HCT116 (cell line): ENCODE data around the gene CUL9. TPM values are rescaled to one million over a fixed set of nuclear protein-coding genes. Genes with fewer than 3 reads are reported as not detected.

Experiments used
- ATAC-seq: fragments of 200-7000 bp; cut with Tn5 transposase; 2 replicates; pipeline ENCODE4 v1.9.1; 2020; ENCODE audit warnings: mild to moderate bottlenecking, moderate library complexity
- BruUV-seq: library from RNA; stranded (reverse); fragments of 400-500 nt; replicated peaks from 2 replicates; lab custom pipeline; 2021; lab: Mats Ljungman, UMichigan
- CTCF ChIA-PET: fragments of 300-600 bp; sonication (Branson Sonifier 250); formaldehyde crosslinking; loops from one replicate; lab custom pipeline; 2021; ENCODE audit warnings: antibody characterized with exemption; lab: Charles Lee
- POLR2A ChIA-PET: fragments of 300-600, 350-600 bp; sonication (Branson Sonifier 250); formaldehyde crosslinking; loops from one replicate; lab custom pipeline; 2021; ENCODE audit warnings: antibody characterized with exemption; lab: Charles Lee
- RAD21 ChIA-PET, 2 experiments: fragments of 300-600 bp; sonication (Branson Sonifier 250); formaldehyde crosslinking; loops; one replicate each; lab custom pipeline; 2023; ENCODE audit warnings: low total read pairs in 2 of 2; ENCODE audit not compliant: uncharacterized antibody in 2 of 2, unreplicated experiment in 2 of 2, low non-redundant PET in 1 of 2; lab: Charles Lee
- DNase-seq: peaks from one replicate; pipeline ENCODE4 v3.0.0-alpha.2; 2010; ENCODE audit warnings: low read depth, low spot score
- H2AFZ ChIP-seq: fragments of 200-600 bp; shearing (Covaris generic), sonication (generic); 2 replicates; pipeline ENCODE4 v1.6.1; 2017; ENCODE audit warnings: low read depth, mixed run types, mixed read lengths, antibody characterized with exemption, low read length; ENCODE audit not compliant: poor library complexity, severe bottlenecking
- H3K27ac ChIP-seq: 2 replicates; pipeline ENCODE4 v1.5.1; 2012; ENCODE audit warnings: low read depth, low read length
- H3K27me3 ChIP-seq: fragments of 200-600 bp; sonication (generic); 2 replicates; pipeline ENCODE4 v1.6.1; 2016; ENCODE audit warnings: mixed run types, low read length, mixed read lengths; ENCODE audit not compliant: insufficient read depth
- H3K36me3 ChIP-seq, 2 experiments: fragments of 200-500 bp in 1 of 2; fragments of 200-600 bp in 1 of 2; sonication (Bioruptor generic) in 1 of 2; sonication (generic) in 1 of 2; 2 replicates each; pipeline versions ENCODE4 v1.5.1 to v1.6.1; 2014 to 2016; ENCODE audit warnings: low read length in 2 of 2, inconsistent platforms in 1 of 2, mixed read lengths in 1 of 2, mixed run types in 1 of 2; ENCODE audit not compliant: insufficient read depth in 2 of 2, control insufficient read depth in 1 of 2
- H3K4me1 ChIP-seq, 2 experiments: fragments of 200-600 bp in 1 of 2; sonication (generic) in 1 of 2; 2 replicates each; pipeline versions ENCODE4 v1.5.1 to v1.6.1; 2012 to 2017; ENCODE audit warnings: low read length in 2 of 2, inconsistent platforms in 1 of 2, mild to moderate bottlenecking in 1 of 2, mixed read lengths in 1 of 2, mixed run types in 1 of 2, moderate library complexity in 1 of 2; ENCODE audit not compliant: insufficient read depth in 2 of 2, control insufficient read depth in 1 of 2
- H3K4me2 ChIP-seq: fragments of 200-600 bp; sonication (generic); 2 replicates; pipeline ENCODE4 v1.6.1; 2017; ENCODE audit warnings: mixed run types, low read length, mixed read lengths
- H3K4me3 ChIP-seq, 2 experiments: fragments of 200-600 bp in 1 of 2; sonication (generic) in 1 of 2; replicated peaks in 1 of 2; 2 replicates each; pipeline ENCODE4 v1.5.1; 2011 to 2016; ENCODE audit warnings: low read length in 2 of 2, control low read depth in 1 of 2, low read depth in 1 of 2, mild to moderate bottlenecking in 1 of 2, mixed read lengths in 1 of 2, mixed run types in 1 of 2
- H3K79me2 ChIP-seq: fragments of 200-600 bp; sonication (generic); 2 replicates; pipeline ENCODE4 v1.6.1; 2017; ENCODE audit warnings: mild to moderate bottlenecking, mixed run types, low read length, moderate library complexity, mixed read lengths; ENCODE audit not compliant: insufficient read depth
- H3K9ac ChIP-seq: fragments of 200-600 bp; sonication (generic); 2 replicates; pipeline ENCODE4 v1.6.1; 2016; ENCODE audit warnings: low read length, mixed read lengths
- H3K9me2 ChIP-seq: fragments of 200-600 bp; sonication (generic), shearing (Covaris generic); 2 replicates; pipeline ENCODE4 v1.6.1; 2017; ENCODE audit warnings: mixed run types, mild to moderate bottlenecking, moderate library complexity; ENCODE audit not compliant: insufficient read depth
- H3K9me3 ChIP-seq, 2 experiments: fragments of 200-500 bp in 1 of 2; fragments of 200-600 bp in 1 of 2; sonication (Bioruptor generic) in 1 of 2; sonication (generic) in 1 of 2; 2 replicates each; pipeline ENCODE4 v1.6.1; 2014 to 2017; ENCODE audit warnings: low read length in 2 of 2, mixed read lengths in 2 of 2, inconsistent platforms in 1 of 2, low read depth in 1 of 2, mild to moderate bottlenecking in 1 of 2, mixed run types in 1 of 2, moderate library complexity in 1 of 2; ENCODE audit not compliant: control insufficient read depth in 1 of 2, insufficient read depth in 1 of 2
- H4K20me1 ChIP-seq: fragments of 200-600 bp; sonication (generic), shearing (Covaris generic); 2 replicates; pipeline ENCODE4 v1.6.1; 2017; ENCODE audit warnings: mixed run types, mild to moderate bottlenecking, moderate library complexity; ENCODE audit not compliant: insufficient read depth
- CBX3 ChIP-seq: IDR thresholded peaks from 2 replicates; pipeline ENCODE4 v1.6.1; 2012; ENCODE audit warnings: low read depth
- POLR2A ChIP-seq: IDR thresholded peaks from 2 replicates; pipeline ENCODE4 v1.7.0; 2011; ENCODE audit warnings: borderline replicate concordance; ENCODE audit not compliant: insufficient read depth, insufficient read length; ENCODE audit errors: extremely low read depth
- POLR2AphosphoS5 ChIP-seq: IDR thresholded peaks from 2 replicates; pipeline ENCODE4 v1.6.1; 2011; ENCODE audit warnings: mild to moderate bottlenecking, low read depth, low read length, moderate library complexity
- REST ChIP-seq: IDR thresholded peaks from 2 replicates; pipeline ENCODE4 v1.6.1; 2012; ENCODE audit warnings: low read depth
- SIN3A ChIP-seq: IDR thresholded peaks from 2 replicates; pipeline ENCODE4 v1.6.1; 2012; ENCODE audit warnings: low read depth
- SRF ChIP-seq: IDR thresholded peaks from 2 replicates; pipeline ENCODE4 v1.6.1; 2012; ENCODE audit warnings: low read depth
- intact Hi-C: fragments of 100-400 bp; cut with micrococcal nuclease; formaldehyde crosslinking; loops from 2 replicates; pipeline ENCODE4 v1.10.0; 2022
- total RNA-seq: library from RNA; stranded (reverse); gene quantifications from one replicate; pipeline ENCODE4 v1.2.1, GENCODE V29; 2021; ENCODE audit not compliant: unreplicated experiment
- TF ChIP-seq, protein P1 (sequence below): IDR thresholded peaks from 2 replicates; pipeline ENCODE4 v1.6.1; 2011; ENCODE audit warnings: mild to moderate bottlenecking, low read length, moderate library complexity; ENCODE audit not compliant: insufficient replicate concordance; ENCODE audit errors: extremely low read depth

Gene CUL9
- total RNA-seq, 1 experiment from 2014 or later, result 36.5 TPM

DNA sequence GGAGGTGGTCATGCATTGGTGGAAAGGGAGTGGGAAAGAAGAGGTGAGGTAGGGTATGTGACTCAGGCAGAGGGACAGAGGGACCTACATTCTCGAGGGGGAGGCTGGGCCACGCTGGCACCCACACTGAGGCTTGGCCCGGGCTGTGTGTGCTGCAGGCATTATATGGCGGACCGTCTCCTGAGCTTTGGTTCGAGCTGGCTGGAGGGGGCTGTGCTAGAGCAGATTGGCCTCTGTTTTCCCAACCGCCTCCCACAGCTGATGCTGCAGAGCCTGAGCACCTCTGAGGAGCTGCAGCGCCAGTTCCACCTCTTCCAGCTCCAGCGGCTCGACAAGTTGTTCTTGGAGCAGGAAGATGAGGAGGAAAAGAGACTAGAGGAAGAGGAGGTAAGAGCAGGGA is 23.9 kb downstream of the CUL9 start (continued):
- no peak for TF ChIP-seq SIN3A
- no peak for TF ChIP-seq SRF
- TF ChIP-seq REST, result no peak
- TF ChIP-seq POLR2AphosphoS5, result no peak

- intact Hi-C loops, result no loop called here
- DNase-seq (no peak), ATAC-seq (no peak)
- no peaks in the 10 kb centered on the region for H3K9me2 ChIP-seq
- no peaks in the 10 kb centered on the region for H4K20me1 ChIP-seq
- ChIA-PET RAD21 (no interaction called here), CTCF (no interaction called here), POLR2A (no interaction called here)
- H2AFZ ChIP-seq, result no peak overlapping the region
- no peaks in the 10 kb centered on the region for H3K4me1 ChIP-seq
- H3K4me2 ChIP-seq, result no peak overlapping the region
- H3K27me3 ChIP-seq, result no peaks in the 10 kb centered on the region
- no peak overlapping the region for H3K9ac ChIP-seq
- no peaks in the 10 kb centered on the region; a peak in 1 of 4 replicates for H3K36me3 ChIP-seq
- H3K9me3 ChIP-seq, result no peaks in the 10 kb centered on the region
- H3K27ac ChIP-seq, result no peak overlapping the region
- TF ChIP-seq POLR2A, result no peak
- TF ChIP-seq CBX3, result no peak
- TF ChIP-seq, protein P1, sequence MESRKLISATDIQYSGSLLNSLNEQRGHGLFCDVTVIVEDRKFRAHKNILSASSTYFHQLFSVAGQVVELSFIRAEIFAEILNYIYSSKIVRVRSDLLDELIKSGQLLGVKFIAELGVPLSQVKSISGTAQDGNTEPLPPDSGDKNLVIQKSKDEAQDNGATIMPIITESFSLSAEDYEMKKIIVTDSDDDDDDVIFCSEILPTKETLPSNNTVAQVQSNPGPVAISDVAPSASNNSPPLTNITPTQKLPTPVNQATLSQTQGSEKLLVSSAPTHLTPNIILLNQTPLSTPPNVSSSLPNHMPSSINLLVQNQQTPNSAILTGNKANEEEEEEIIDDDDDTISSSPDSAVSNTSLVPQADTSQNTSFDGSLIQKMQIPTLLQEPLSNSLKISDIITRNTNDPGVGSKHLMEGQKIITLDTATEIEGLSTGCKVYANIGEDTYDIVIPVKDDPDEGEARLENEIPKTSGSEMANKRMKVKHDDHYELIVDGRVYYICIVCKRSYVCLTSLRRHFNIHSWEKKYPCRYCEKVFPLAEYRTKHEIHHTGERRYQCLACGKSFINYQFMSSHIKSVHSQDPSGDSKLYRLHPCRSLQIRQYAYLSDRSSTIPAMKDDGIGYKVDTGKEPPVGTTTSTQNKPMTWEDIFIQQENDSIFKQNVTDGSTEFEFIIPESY, result no peak
- BruUV-seq, result no TSS peak
- no peak overlapping the region for H3K4me3 ChIP-seq
- no peaks in the 10 kb centered on the region for H3K79me2 ChIP-seq
Measured at GRCh38 chr6:43207286-43207685, 25.3 kb downstream of the CUL9 start.
